Left renal cortex interstitium (tissue), 4 donors: ENCODE results near the gene ZNF697. TPM values are rescaled to one million over a fixed set of nuclear protein-coding genes. Genes with fewer than 3 reads are reported as not detected.
"Not testable (repeated sequence)": the region's sequence is repeated elsewhere in the genome, so short reads cannot be mapped to it uniquely, and the experiment has no call there.

Experiments
- DNase-seq, 4 donors: peaks; one replicate each; pipeline ENCODE4 v3.0.0-alpha.2; 2013; ENCODE audit warnings: low read depth in 4 of 4, low spot score in 2 of 4, missing footprints in 1 of 4
- polyA plus RNA-seq, 4 donors: library from polyadenylated mRNA; unstranded; fragments of 120-200 nt; gene quantifications; one replicate each; pipeline ENCODE4 v1.2.1, GENCODE V29; 2013; ENCODE audit not compliant: insufficient read length in 4 of 4

ZNF697 gene
- polyA plus RNA-seq, 4 donors, result 19.4 to 22.0 (median 20.3) TPM

DNA sequence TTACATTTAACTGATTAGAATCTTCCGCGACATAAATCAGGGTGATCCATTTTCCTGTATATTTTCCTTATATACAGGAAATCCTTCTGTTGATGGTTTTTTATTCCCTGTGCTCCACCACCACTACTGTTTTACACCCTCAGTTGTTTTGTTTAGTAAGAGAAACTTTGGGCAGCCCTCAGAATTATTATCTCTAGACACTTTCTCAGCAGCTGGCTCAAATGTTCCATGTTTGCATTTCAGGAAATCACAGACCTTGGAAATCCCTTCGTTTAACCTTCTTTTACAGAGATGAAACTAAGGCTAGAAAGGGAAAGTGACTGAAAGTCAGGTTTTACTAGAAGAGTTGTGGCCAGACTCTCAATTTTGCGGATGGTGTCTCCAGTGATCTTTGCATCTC is 15.2 kb downstream of the ZNF697 start:
- no peak for DNase-seq

DNA sequence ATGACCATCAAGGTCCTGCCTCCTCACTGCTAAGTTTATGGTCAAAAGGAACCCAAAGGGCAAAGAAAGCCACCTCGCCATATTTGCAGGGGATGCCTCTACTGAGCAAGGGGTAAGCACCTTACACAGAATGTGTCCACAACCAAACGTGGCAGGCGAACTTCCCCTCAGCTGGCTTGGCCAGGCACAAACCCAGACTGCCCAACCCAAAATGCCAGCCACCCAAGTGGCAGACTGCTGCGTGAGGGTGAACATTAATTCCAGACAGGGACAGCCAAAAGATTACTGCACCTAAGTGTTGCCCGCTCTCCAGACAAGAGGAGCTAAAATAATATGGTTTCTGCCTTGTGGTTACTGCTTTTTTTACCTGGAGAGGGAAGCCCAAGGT is 16.0 kb downstream of the ZNF697 start:
- no peak for DNase-seq

DNA sequence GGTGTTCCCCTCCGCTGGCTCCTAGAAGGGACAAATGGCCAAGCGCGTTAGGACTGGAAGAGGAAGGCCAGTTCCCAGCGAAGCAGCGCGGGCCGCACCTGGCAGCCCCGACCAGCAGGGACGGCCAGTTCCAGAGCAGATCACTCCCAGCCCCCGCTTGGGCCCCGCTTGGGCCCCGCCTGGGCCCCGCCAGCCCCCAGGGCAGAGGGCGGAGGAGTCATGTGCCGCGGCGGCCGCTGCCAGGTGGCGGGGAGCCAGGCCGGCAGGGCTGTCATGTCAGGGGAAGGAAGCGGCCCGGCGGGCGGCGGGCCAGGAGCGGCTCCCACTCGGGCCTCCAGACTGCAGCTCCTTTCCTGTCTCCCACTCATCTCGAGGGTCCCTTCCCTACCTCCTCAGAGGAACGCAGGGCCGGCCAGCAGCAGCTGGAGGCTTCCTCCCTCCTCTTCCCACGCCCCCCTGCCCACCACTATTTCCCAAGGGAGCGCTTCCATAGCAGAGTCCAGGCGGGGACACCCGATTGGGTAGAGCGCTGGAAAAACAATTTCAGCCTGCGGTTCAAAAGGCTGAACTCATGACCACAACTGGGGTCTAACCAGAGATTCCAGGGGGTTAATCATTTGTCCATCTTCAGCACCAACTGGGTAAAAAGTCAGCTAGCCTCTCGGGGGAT is 16.5 kb downstream of the ZNF697 start:
- peak in 2 of 4 donors; percentile 41 to 61 for DNase-seq

- no peak for DNase-seq
Observed at GRCh38 chr1:119631086-119631432, 17.0 kb downstream of the ZNF697 start.

DNA sequence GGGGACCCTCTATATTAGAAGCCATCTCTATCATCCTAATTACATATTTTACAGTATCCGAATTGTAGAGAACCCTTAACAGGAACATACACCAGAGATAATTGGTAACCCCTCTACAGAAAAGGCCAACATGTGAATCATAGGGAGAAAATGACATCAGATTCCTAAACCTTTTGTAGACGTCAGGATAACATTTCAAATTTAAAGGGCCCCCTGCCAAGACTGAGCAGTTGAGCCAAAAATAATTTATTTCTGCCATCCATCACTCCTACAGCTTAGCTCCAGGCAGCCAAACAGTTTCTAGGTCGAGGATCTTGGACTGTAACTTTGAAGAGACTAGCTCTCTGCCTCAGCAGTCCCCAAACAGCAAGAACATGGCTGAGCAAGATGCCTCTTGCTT is 21.2 kb downstream of the ZNF697 start:
- no peak for DNase-seq

DNA sequence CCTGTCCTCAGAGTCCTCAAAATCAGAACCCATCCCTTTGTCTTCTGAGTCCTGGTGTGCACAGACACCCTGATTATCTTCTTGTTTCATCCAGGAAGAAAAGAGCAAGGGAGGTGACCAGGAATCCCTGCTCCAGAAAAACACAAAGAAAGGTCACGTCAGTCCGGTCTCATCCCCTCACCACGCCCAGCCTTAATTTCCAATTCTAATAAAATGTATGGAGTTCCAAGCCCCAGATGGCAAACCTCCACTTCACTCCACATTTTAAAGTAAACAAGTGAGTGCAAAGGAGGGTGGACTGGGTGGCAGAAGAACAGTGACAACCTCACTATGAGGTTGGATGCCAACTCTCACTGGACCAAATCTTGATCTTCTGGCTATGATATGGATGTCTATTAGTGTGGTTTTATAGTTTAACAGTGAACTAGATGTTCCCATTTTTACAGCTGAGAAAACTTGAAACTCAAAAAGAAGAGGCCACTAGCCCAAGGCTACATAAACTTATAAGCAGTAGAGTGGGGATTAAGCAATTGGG is 22.0 kb downstream of the ZNF697 start:
- no peak for DNase-seq

- no peak for DNase-seq
Observed at GRCh38 chr1:119623678-119624077, 24.4 kb downstream of the ZNF697 start.

GRCh38 chr1:119623193-119623515 is 24.9 kb downstream of the ZNF697 start:
- DNase-seq, result no peak

- DNase-seq, result no peak
Observed at GRCh38 chr1:119622311-119623192, 25.5 kb downstream of the ZNF697 start.

GRCh38 chr1:119621705-119622104 is 26.4 kb downstream of the ZNF697 start:
- DNase-seq, result no peak

DNA sequence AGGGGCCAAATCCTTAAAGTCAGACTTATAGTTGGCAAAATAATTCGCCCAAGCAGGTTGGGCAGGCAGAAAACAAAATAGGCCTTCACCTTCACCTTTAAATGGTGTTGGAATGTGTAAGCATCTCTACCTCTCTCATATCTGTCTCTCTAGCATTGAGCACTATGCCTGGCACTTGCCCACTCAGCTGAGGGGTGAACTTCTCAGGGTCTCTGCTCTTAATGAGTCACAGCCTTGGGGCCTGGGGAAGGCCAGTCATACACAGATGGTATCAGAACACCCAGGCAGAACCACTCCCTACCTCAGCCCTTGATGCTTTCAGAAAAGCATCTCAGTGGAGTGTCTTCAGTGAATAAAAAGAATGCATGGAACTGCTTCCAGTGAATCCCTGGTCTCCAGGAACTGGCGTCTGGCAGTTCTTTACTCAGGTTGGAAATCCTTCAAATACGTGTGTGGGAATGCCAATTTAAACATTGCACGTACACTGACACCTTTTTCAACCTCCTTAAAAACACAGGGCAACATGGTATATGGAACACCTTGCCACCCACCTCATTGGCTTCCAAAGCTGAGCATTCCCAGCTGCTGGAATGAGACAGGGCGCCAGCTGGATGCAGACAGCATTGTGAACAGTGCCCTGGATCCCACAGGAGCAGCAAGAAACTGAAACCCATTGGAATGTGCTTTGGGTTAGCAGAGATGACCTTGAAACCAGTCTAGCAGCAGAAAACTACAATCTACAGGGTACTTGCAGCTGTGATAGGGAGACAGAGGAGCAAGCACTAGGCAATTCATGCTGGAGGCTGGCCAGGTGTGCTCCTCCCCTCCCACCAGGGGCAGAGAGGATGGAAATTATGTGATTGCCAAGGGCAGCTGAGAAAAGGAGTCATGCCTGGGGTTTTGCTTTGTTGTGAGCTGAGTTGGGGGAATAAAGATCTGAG is 30.0 kb downstream of the ZNF697 start:
- no peak for DNase-seq

GRCh38 chr1:119616748-119617147 is 31.3 kb downstream of the ZNF697 start:
- DNase-seq, result not testable (repeated sequence)

DNA sequence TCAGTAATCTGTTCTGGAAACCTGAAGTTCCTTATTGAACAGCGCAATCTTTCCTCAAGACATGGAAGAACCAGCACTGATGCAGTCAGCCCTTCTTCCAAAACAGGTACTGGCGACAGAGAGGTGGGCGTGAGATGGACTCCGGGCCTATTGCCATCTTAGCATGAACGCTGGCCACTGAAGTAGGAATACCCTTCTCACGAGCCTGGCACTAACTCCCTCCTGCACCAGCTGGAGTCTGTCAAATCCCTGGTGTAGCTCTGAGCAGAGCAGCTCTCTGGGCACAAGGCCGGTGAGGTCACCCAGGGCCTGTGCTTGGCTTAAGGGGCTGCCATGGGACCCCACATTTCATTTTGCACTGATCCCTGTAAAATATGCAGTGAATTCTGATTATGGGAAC is 33.0 kb downstream of the ZNF697 start:
- DNase-seq, result not testable (repeated sequence)

DNA sequence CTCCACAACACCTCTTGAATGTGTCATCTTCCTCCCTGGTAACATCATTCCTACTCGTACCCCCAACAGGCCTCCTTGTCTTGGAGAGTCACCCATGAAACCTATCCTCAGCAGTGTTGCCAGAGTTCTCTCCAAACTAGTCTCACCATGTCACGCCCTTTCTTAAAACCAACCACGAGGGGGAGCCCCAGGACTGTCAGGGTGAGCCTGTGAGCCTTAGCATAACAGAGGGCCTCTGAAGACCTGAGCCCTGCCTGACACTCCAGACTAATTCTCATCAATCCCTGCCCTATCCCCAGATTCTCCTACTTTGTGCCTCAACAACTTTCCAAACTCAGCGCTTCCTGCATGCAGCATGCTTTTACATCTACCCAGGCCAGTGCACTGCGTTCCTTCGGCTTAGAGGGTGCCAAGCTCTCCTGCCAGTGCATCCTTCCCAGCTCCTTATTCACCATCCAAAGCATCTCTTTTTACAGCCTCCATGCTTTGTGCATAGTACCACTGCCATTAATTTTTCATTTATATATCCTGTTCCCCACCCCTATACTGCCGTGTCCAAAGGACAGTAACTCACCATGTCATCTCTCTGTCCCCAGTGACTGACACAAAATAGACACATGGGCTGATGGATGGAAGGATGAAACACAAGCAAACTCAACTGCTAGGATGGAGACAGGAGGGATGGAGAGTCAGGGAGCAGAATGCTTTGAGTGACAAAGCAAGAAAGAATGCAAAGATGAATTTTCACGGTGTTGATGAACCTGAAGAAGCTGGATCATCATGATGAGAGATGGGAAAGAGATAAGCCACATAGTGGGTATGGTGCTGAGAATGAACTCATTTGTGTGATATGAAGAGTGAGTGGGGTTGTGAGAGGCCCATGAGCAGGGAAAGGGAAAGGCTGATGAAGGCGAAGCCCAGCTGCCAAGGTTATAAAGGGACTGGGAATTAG is 34.0 kb downstream of the ZNF697 start:
- DNase-seq, result peak in 3 of 4 donors; percentile 52 to 87 (median 75)

DNA sequence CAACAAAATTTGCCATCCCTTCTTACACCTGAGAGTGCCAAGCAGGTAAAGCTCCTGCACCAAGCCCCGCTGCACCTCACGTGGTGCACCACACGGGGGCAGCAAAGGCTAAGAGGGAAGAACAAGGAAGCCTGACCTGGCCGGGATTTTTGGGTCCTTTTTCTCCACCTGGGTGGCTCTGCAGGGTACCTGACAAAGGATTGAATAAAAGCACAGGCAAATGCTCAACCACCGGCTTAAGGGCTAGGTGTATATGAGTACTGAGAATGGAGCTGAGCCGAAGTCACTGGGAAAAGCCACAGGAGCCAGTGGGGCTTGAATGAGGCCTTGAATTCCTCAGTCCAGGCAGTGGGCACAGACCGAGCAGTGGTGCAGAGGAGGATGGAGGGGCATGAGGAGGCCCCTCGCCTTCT is 36.4 kb downstream of the ZNF697 start:
- DNase-seq, result peak in 1 of 4 donors; percentile 62

- not testable (repeated sequence) for DNase-seq
Observed at GRCh38 chr1:119608816-119609215, 39.2 kb downstream of the ZNF697 start.

DNA sequence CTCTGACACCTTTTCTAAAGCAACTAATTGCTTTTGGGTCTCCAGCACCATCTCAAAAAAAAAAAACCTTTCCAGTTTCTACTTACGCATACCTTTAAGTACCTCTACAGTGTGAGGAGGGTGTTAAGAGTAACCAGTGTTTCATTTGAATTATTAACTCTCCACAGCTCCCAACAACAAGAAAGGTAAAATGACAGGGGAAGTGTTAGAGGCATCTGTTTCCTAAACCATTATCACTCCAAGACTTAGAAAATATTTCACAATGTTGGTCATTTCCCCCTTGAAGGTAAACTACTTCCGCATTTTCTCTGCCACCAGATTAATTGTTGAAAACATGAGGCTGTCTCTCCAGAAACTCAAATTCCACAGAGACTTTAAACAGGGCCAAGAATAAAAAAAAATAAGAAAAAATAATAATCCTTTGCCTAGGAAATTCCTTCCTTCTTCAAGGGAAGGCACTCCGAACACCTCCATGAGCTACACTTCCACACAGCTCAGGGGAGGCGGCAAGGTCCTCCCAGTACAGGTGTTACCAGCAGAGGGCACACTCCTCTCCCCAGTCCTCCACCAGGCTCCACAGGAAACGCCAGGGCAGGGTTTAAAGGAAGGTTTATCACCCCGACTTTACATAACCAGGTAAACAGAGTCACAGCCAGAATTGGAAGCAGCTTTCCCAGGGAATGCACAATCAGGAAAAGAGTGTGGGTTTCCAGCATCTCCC is 40.8 kb downstream of the ZNF697 start:
- not testable (repeated sequence) for DNase-seq

- no peak for DNase-seq
Observed at GRCh38 chr1:119606394-119606793, 41.7 kb downstream of the ZNF697 start.

DNA sequence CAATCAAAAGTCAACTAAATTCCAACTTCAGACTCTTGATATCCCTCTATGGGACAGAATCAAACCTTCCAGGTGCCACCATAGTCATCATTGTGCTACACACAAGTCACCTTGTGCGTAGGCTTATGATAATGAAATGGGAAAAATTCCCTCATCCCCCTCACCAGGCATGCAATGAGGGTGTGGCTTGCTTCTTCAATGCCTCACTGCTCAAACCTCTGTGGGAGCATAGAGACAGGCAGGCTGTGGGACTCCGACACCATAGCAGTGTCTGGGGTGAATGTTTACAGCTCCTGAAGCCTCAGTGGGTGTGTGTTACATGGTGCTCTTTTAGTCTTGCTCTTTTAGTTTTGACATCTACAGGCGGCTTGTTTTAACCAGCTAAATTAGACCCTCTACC is 42.4 kb downstream of the ZNF697 start:
- DNase-seq, result no peak
